HEK293T (cell line): ENCODE results near the gene C4orf51.

ENCODE experiments used
- ARNT ChIP-seq: fragments of 450-650 bp; IDR thresholded peaks from 2 replicates; pipeline ENCODE4 v1.6.1; 2017; ENCODE audit warnings: mild to moderate bottlenecking
- FOXA1 ChIP-seq: fragments of 450-650 bp; IDR thresholded peaks from 2 replicates; pipeline ENCODE4 v1.6.1; 2016; ENCODE audit warnings: mild to moderate bottlenecking
- FOXK2 ChIP-seq: fragments of 450-650 bp; IDR thresholded peaks from 2 replicates; pipeline ENCODE4 v1.6.1; 2016; ENCODE audit warnings: mild to moderate bottlenecking
- HDGF ChIP-seq: fragments of 450-650 bp; IDR thresholded peaks from 2 replicates; pipeline ENCODE4 v1.6.1; 2017; ENCODE audit warnings: antibody characterized with exemption, borderline replicate concordance
- L3MBTL2 ChIP-seq: fragments of 450-650 bp; conservative IDR thresholded peaks from 2 replicates; pipeline ENCODE4 v1.6.1; 2016; ENCODE audit warnings: mild to moderate bottlenecking
- NFRKB ChIP-seq: fragments of 450-650 bp; IDR thresholded peaks from 2 replicates; pipeline ENCODE4 v1.6.1; 2016; ENCODE audit warnings: mild to moderate bottlenecking, moderate library complexity
- SP1 ChIP-seq: fragments of 450-650 bp; IDR thresholded peaks from 2 replicates; pipeline ENCODE4 v1.6.1; 2017
- SUZ12 ChIP-seq: fragments of 450-650 bp; IDR thresholded peaks from 2 replicates; pipeline ENCODE4 v1.6.1; 2016; ENCODE audit warnings: mild to moderate bottlenecking
- ZNF384 ChIP-seq: fragments of 450-650 bp; IDR thresholded peaks from 2 replicates; pipeline ENCODE4 v1.6.1; 2016

DNA sequence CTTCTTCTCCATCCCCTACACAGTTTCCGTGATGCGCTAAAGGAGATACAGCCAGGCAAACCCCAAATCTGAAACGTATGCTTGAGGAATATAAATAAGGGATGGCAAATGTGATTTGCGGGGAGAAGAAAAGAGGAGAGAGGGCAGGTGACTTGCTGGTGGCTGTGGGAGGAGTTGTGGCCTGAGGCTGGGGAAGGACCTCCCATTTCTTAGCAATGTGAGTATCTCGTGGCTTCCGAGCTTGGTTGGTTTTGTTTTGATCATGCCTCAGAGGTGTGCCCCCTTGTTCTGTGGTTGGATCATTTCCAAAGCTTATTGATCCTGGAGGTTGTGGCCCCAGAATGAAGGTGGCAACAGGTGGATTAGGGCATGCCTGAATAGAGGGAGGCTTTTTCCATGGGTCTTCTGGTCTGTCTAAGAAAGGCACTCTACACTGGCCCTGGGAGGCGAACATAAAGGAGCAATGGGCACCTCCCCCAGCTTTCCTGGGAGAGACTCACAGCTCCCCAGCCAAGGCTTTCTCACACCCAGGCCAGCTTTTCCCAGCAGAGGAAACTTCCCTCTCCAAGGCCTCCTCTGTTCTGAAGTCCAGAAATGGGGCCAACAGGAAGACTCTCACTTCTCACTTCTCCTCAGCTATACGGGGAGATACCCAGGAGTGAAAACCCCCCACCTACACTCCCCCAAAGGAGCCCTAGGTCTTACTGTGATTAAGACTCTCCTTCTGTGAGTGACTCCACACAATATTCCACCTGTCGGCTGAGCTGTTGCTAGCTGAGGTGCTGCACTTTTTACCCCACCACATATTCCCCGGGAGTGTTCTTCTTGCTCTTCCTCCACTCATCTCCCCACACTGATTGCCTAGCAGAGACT lies 40.0 kb downstream of the C4orf51 start:
- TF ChIP-seq SP1 (no peak), ARNT (no peak), L3MBTL2 (no peak), NFRKB (no peak), SUZ12 (no peak), FOXK2 (no peak), ZNF384 (no peak), FOXA1 (no peak), HDGF (no peak)
